Measurements from ENCODE around the gene NBR1.
"Not testable (repeated sequence)": the region's sequence is repeated elsewhere in the genome, so short reads cannot be mapped to it uniquely, and the experiment has no call there.

Gene NBR1

GRCh38 chr17:43193251-43193650 is 22.2 kb downstream of the NBR1 start:
- no peaks in the 10 kb centered on the region for H3K9me3 ChIP-seq (ENCODE audit: control insufficient read depth, insufficient read depth, low read length)
- peaks cover 46% of the 10 kb centered on the region for H3K36me3 ChIP-seq (ENCODE audit: control insufficient read depth, low read length)
- no peaks in the 10 kb centered on the region for H3F3A ChIP-seq (ENCODE audit: control insufficient read depth, insufficient read depth)
- no peaks in the 10 kb centered on the region for H4K20me1 ChIP-seq (ENCODE audit: control insufficient read depth, insufficient read depth, low read depth, low read length)
- H3K27ac ChIP-seq (ENCODE audit: low read depth, low read length): no peak overlapping the region
- no peak overlapping the region for H3K4me2 ChIP-seq (ENCODE audit: low read length)
- no peaks in the 10 kb centered on the region for H3K79me2 ChIP-seq (ENCODE audit: control insufficient read depth, low read length)
- no peak overlapping the region for H3K4me3 ChIP-seq (ENCODE audit: low read length)
- H3K4me1 ChIP-seq (ENCODE audit: control insufficient read depth, low read length): no peaks in the 10 kb centered on the region
- no peaks in the 10 kb centered on the region for H3K27me3 ChIP-seq (ENCODE audit: control insufficient read depth, low read length)
- H3K9me2 ChIP-seq (replicated peaks; ENCODE audit: control insufficient read depth, low read length): no peaks in the 10 kb centered on the region
- no peak for TF ChIP-seq CTCF (IDR thresholded peaks at IDR 0.05; ENCODE audit: low read depth, low read length, poor library complexity, severe bottlenecking)
- TF ChIP-seq EZH2phosphoT487 (IDR thresholded peaks at IDR 0.05; ENCODE audit: borderline replicate concordance, low read length): no peak

- TF ChIP-seq CTCF (IDR thresholded peaks at IDR 0.05; ENCODE audit: low read depth, low read length, poor library complexity, severe bottlenecking) (no peak), EZH2phosphoT487 (IDR thresholded peaks at IDR 0.05; ENCODE audit: borderline replicate concordance, low read length) (no peak)
- Histone ChIP-seq H3K4me3 (ENCODE audit: low read length) (no peak overlapping the region), H3K4me2 (ENCODE audit: low read length) (no peak overlapping the region)
Observed at GRCh38 chr17:43199633-43200032, 28.6 kb downstream of the NBR1 start.

GRCh38 chr17:43200127-43200526 is 29.1 kb downstream of the NBR1 start:
- no peaks in the 10 kb centered on the region for H3K9me3 ChIP-seq (ENCODE audit: control insufficient read depth, insufficient read depth, low read length)
- no peaks in the 10 kb centered on the region for H3K9me2 ChIP-seq (replicated peaks; ENCODE audit: control insufficient read depth, low read length)
- H3K27me3 ChIP-seq (ENCODE audit: control insufficient read depth, low read length): no peaks in the 10 kb centered on the region
- H3K36me3 ChIP-seq (ENCODE audit: control insufficient read depth, low read length): peaks cover 13% of the 10 kb centered on the region
- no peak overlapping the region for H3K27ac ChIP-seq (ENCODE audit: low read depth, low read length)
- H3K4me3 ChIP-seq (ENCODE audit: low read length): no peak overlapping the region
- H4K20me1 ChIP-seq (ENCODE audit: control insufficient read depth, insufficient read depth, low read depth, low read length): no peaks in the 10 kb centered on the region
- peaks cover 8% of the 10 kb centered on the region for H3K4me1 ChIP-seq (ENCODE audit: control insufficient read depth, low read length)
- H3F3A ChIP-seq (ENCODE audit: control insufficient read depth, insufficient read depth): no peaks in the 10 kb centered on the region
- H3K79me2 ChIP-seq (ENCODE audit: control insufficient read depth, low read length): no peaks in the 10 kb centered on the region
- TF ChIP-seq CTCF (IDR thresholded peaks at IDR 0.05; ENCODE audit: low read depth, low read length, poor library complexity, severe bottlenecking) (no peak), EZH2phosphoT487 (IDR thresholded peaks at IDR 0.05; ENCODE audit: borderline replicate concordance, low read length) (no peak)
- H3K4me2 ChIP-seq (ENCODE audit: low read length): no peak overlapping the region

More at GRCh38 chr17:43199633-43200032, 28.6 kb downstream of the NBR1 start:
- Histone ChIP-seq H3K79me2 (ENCODE audit: control insufficient read depth, low read length) (no peaks in the 10 kb centered on the region), H3K27ac (ENCODE audit: low read depth, low read length) (no peak overlapping the region), H3K36me3 (ENCODE audit: control insufficient read depth, low read length) (peaks cover 17% of the 10 kb centered on the region), H3F3A (ENCODE audit: control insufficient read depth, insufficient read depth) (no peaks in the 10 kb centered on the region), H3K27me3 (ENCODE audit: control insufficient read depth, low read length) (no peaks in the 10 kb centered on the region), H3K9me3 (ENCODE audit: control insufficient read depth, insufficient read depth, low read length) (no peaks in the 10 kb centered on the region), H3K4me1 (ENCODE audit: control insufficient read depth, low read length) (peaks cover 8% of the 10 kb centered on the region), H4K20me1 (ENCODE audit: control insufficient read depth, insufficient read depth, low read depth, low read length) (no peaks in the 10 kb centered on the region), H3K9me2 (replicated peaks; ENCODE audit: control insufficient read depth, low read length) (no peaks in the 10 kb centered on the region)

GRCh38 chr17:43203013-43203412 is 32.0 kb downstream of the NBR1 start:
- H3K36me3 ChIP-seq (ENCODE audit: control insufficient read depth, low read length); H3K27ac ChIP-seq (ENCODE audit: low read depth, low read length); H4K20me1 ChIP-seq (ENCODE audit: control insufficient read depth, insufficient read depth, low read depth, low read length): not testable (repeated sequence)

More at GRCh38 chr17:43203013-43203412, 32.0 kb downstream of the NBR1 start:
- H3K4me3 ChIP-seq (ENCODE audit: low read length); H3F3A ChIP-seq (ENCODE audit: control insufficient read depth, insufficient read depth); H3K9me2 ChIP-seq (replicated peaks; ENCODE audit: control insufficient read depth, low read length); H3K27me3 ChIP-seq (ENCODE audit: control insufficient read depth, low read length); H3K4me2 ChIP-seq (ENCODE audit: low read length); H3K4me1 ChIP-seq (ENCODE audit: control insufficient read depth, low read length); H3K9me3 ChIP-seq (ENCODE audit: control insufficient read depth, insufficient read depth, low read length); H3K79me2 ChIP-seq (ENCODE audit: control insufficient read depth, low read length): not testable (repeated sequence)
